ENCODE measurements around the gene AVPR2.

The AVPR2 gene

DNA sequence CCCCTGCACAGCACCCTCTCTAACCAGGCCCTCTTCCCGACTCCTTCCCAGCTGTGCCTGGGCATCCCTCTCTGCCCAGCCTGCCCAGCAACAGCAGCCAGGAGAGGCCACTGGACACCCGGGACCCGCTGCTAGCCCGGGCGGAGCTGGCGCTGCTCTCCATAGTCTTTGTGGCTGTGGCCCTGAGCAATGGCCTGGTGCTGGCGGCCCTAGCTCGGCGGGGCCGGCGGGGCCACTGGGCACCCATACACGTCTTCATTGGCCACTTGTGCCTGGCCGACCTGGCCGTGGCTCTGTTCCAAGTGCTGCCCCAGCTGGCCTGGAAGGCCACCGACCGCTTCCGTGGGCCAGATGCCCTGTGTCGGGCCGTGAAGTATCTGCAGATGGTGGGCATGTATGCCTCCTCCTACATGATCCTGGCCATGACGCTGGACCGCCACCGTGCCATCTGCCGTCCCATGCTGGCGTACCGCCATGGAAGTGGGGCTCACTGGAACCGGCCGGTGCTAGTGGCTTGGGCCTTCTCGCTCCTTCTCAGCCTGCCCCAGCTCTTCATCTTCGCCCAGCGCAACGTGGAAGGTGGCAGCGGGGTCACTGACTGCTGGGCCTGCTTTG, 1.1 kb downstream of the AVPR2 start:
- TF ChIP-seq, protein P1, sequence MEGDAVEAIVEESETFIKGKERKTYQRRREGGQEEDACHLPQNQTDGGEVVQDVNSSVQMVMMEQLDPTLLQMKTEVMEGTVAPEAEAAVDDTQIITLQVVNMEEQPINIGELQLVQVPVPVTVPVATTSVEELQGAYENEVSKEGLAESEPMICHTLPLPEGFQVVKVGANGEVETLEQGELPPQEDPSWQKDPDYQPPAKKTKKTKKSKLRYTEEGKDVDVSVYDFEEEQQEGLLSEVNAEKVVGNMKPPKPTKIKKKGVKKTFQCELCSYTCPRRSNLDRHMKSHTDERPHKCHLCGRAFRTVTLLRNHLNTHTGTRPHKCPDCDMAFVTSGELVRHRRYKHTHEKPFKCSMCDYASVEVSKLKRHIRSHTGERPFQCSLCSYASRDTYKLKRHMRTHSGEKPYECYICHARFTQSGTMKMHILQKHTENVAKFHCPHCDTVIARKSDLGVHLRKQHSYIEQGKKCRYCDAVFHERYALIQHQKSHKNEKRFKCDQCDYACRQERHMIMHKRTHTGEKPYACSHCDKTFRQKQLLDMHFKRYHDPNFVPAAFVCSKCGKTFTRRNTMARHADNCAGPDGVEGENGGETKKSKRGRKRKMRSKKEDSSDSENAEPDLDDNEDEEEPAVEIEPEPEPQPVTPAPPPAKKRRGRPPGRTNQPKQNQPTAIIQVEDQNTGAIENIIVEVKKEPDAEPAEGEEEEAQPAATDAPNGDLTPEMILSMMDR (IDR thresholded peaks at IDR 0.05; ENCODE audit: low read depth, low read length, missing control alignments): no peak
- DNase-seq (ENCODE audit: low read depth): no peak
- no peak overlapping the region for H3K4me3 ChIP-seq (ENCODE audit: low read depth, low read length)
- in situ Hi-C loops (cut with HindIII; ENCODE audit: low sequenced_read_pairs): no loop called here

DNA sequence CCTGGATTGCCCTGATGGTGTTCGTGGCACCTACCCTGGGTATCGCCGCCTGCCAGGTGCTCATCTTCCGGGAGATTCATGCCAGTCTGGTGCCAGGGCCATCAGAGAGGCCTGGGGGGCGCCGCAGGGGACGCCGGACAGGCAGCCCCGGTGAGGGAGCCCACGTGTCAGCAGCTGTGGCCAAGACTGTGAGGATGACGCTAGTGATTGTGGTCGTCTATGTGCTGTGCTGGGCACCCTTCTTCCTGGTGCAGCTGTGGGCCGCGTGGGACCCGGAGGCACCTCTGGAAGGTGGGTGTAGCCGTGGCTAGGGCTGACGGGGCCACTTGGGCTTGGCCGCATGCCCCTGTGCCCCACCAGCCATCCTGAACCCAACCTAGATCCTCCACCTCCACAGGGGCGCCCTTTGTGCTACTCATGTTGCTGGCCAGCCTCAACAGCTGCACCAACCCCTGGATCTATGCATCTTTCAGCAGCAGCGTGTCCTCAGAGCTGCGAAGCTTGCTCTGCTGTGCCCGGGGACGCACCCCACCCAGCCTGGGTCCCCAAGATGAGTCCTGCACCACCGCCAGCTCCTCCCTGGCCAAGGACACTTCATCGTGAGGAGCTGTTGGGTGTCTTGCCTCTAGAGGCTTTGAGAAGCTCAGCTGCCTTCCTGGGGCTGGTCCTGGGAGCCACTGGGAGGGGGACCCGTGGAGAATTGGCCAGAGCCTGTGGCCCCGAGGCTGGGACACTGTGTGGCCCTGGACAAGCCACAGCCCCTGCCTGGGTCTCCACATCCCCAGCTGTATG, 1.8 kb downstream of the AVPR2 start:
- DNase-seq (ENCODE audit: low read depth): no peak
- TF ChIP-seq, protein P1 (IDR thresholded peaks at IDR 0.05; ENCODE audit: low read depth, low read length, missing control alignments): no peak
- in situ Hi-C loops (cut with HindIII; ENCODE audit: low sequenced_read_pairs): no loop called here
- no peak overlapping the region for H3K4me3 ChIP-seq (ENCODE audit: low read depth, low read length)

DNA sequence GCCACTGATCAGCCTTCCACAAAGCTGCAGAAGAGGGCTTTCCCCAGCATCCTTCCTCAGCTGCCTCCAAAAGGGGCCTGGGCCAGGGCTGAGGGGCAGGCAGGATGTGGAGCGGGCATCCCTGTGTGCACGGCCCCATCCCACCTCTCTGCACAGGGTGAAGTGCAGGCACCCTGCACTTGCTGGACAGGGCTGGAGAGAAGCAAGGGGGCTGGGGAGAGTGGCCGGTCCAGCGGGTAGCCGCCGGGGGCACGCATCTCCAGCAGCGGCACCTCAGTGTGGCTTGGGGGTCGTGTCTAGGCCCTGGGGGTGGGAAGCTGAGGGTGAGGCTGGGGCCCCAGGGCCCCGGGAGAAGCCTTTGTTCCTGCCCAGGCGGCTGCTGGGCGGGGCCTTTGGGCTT, 3.0 kb downstream of the AVPR2 start:
- TF ChIP-seq, protein P1 (IDR thresholded peaks at IDR 0.05; ENCODE audit: low read depth, low read length, missing control alignments): no peak
- in situ Hi-C loops (cut with HindIII; ENCODE audit: low sequenced_read_pairs): no loop called here
- H3K4me3 ChIP-seq (ENCODE audit: low read depth, low read length): no peak overlapping the region
- DNase-seq (ENCODE audit: low read depth): no peak

DNA sequence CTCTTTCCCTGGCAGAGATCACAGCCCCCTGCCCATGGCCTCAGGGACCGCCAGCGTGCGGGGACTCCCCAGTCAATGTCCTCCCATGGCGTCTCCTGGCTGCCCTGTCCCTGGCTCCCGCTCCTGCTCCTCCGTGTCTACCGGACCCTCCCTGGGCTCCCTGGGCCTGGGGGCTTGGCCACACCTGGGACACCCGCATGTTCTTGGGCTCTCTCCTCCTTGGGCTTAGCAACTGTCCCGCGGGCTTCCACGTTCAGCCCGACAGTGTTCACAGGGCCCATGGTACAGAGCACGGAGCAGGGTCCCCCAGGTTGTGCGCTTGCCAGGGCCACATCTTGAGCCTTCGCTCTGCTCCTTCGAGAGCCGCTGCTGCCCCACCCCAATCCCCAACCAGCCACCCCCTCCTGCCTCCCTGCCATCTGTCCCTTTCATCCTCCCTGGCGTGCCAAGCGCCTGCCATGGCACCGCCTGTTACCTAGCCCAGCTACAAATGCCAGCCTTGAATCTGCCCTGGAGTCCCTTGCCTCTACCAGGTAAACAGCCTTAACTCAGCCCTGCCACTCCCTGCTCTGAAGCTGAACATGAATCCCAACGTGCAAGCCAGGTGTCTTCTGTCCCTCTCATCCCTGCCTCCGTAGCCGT, 3.9 kb downstream of the AVPR2 start:
- in situ Hi-C loops (cut with HindIII; ENCODE audit: low sequenced_read_pairs): no loop called here
- TF ChIP-seq, protein P1 (IDR thresholded peaks at IDR 0.05; ENCODE audit: low read depth, low read length, missing control alignments): no peak
- no peak overlapping the region for H3K4me3 ChIP-seq (ENCODE audit: low read depth, low read length)
- no peak for DNase-seq (ENCODE audit: low read depth)

DNA sequence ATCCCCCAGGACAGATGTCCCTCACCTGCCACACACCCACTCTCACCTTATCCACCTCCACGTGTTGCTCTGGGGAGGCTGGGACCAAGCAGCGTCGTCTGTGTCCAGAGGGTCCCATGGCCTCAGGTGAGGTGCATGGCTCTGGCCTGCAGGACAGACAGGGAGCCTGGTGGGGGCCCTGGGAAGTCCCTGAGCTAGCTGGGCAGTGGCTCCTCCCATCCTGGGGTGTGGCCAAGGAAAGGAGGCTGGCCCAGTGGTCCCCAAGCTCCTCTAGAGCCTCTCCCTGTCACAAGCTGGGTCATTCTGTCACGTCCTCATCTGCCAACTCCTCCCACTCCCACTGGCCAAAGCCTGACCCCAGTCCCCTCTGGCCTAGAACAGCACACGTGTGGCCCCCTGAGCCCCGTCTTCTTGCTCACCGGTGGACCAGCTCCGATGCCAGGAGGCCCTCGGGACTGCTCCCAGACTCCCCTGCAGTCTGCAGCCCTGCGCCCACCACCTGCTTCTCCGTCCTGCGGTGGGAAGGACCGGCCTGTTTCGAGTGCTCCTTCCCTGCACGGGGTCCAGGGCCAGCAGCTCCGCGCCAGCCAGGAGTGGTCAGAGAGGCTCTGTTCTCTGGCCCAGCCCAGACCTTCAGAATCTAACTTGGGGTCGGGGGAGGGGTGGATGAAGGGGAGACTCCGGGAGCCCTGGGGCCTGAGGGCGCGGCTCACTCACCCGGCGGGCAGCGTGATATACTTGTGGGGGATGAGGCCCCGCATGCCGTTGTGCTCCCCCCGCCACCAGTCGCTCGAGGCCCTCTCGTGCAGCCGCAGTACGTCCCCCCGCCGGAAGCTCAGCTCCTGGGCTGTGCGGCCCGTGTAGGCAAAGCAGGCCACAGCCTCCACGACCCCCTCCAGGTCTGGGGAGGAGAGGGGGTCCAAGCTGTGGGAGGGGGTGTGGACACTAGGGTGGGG, 4.8 kb downstream of the AVPR2 start:
- no peak overlapping the region for H3K4me3 ChIP-seq (ENCODE audit: low read depth, low read length)
- in situ Hi-C loops (cut with HindIII; ENCODE audit: low sequenced_read_pairs): no loop called here
- DNase-seq (ENCODE audit: low read depth): no peak
- TF ChIP-seq, protein P1 (IDR thresholded peaks at IDR 0.05; ENCODE audit: low read depth, low read length, missing control alignments): no peak

DNA sequence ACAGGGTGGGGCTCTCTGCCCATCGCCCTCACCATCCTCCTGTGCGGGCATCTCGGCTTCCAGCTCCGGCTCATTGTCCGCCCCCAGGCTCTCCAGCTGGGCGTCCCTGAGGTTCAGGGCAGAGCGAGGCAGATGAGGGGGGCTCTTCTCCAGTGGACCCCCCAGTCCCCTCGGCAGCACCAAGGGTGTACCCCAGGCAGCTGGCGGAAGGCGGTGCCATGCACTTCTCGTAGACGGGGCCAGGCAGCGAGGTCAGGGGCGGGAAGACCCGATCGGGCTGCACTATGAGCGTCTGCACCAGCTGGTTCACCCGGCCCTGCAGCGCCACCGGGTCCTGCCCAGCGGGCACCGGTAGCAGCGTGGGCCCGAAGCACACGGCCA, 5.5 kb downstream of the AVPR2 start:
- TF ChIP-seq, protein P1 (IDR thresholded peaks at IDR 0.05; ENCODE audit: low read depth, low read length, missing control alignments): no peak
- in situ Hi-C loops (cut with HindIII; ENCODE audit: low sequenced_read_pairs): no loop called here
- no peak overlapping the region for H3K4me3 ChIP-seq (ENCODE audit: low read depth, low read length)
- DNase-seq (ENCODE audit: low read depth): no peak
